GM18873 (cell line): ENCODE data around the gene TMPRSS11B.
A peak's percentile ranks its signal among the peaks of the same experiment; 100 is the strongest.
"Not testable (repeated sequence)": the region's sequence is repeated elsewhere in the genome, so short reads cannot be mapped to it uniquely, and the experiment has no call there.

Experiments used
- ATAC-seq: cut with Tn5 transposase; IDR thresholded peaks from one replicate; pipeline ENCODE4 v1.9.1; 2021; ENCODE audit warnings: mild to moderate bottlenecking, moderate library complexity, moderate number of reproducible peaks; ENCODE audit not compliant: unreplicated experiment, low FRiP score

TMPRSS11B gene, protein sequence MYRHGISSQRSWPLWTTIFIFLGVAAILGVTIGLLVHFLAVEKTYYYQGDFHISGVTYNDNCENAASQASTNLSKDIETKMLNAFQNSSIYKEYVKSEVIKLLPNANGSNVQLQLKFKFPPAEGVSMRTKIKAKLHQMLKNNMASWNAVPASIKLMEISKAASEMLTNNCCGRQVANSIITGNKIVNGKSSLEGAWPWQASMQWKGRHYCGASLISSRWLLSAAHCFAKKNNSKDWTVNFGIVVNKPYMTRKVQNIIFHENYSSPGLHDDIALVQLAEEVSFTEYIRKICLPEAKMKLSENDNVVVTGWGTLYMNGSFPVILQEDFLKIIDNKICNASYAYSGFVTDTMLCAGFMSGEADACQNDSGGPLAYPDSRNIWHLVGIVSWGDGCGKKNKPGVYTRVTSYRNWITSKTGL

DNA sequence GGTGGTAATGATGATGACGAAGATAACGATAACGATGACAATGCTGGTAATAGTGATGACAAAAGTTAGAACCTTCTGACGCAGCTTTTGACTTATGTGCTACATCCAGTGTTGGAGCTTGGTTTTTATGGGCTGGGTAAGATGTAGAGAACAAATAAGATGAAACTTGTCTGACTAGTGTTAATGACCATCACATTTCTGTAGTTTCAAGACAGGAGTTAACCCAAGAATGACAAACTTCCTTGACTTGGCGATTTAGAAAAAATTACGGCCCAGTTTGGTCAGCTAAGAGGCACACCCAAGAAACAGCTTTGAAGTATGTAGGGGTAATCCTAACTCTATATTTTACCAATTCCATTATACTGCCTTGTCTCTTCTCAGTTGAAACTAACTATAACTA is at the start of gene TMPRSS11B:
Gene TMPRSS11B, minus strand, starts transcription at position 101 of the 400 bp plus-strand sequence. CDS start 136 bp downstream, outside the sequence.
- no peak for ATAC-seq

DNA sequence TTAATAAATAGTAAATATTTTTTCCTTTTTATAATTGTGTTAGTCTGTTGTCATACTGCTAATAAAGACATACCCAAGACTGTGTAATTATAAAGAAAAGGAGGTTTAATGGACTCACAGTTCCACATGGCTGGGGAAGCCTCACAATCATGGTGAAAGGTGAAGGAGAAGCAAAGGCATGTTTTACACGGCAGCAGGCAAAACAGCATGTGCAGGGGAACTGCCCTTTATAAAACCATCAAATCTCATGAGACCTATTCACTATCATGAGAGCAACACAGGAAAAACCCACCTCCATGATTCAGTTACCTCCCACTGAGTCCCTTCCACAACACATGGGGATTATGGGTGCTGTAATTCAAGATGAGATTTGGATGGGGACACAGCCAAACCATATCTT is 45.8 kb upstream of the TMPRSS11B start:
- no peak for ATAC-seq

DNA sequence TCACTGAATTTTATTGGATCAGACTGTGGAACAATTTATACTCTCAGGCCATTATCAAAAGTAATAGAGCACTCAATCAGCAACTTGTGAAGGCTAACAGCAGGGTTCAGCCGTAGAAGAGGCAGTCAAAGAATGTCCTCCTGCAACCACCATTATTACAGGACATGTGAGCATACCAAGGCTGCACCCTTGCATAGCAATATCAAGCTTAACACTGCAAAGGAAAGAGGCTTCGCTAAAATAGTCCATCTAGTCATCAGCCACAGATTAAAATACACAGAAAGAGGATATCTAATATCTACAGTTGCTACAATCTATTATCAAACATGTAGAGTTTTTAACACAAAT is 42.9 kb upstream of the TMPRSS11B start:
- no peak for ATAC-seq

DNA sequence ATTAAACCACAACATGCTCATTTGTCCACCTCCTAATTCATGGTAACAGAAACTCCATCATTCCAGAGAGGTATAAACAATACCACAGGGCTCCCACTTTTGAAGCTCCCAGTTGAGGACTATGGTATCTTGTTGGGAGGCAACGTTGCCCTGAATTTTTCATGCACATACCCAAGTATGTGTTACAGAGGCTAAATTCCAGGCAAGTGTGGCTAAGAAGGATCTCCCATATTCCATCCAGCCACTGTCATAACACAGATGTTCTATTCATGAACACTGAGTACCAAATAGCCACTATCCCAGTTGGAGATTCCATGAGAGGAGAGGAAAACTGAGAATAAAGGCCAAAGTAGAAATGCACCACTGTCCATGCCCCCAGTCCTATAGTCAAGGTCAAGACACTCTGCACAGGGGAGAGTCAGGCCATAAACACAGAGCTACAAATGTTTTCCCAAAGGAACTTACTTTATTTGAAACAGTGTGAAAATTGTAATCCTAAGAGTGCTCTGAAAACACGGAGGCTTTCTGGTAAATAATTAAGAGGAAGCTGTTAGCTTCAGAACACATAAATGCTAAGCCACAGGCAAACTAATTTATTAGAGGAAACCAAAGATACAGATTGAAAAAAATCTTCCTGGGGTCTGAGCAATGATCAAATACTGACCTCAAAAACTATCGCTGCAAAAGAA is 42.4 kb upstream of the TMPRSS11B start:
- ATAC-seq, result no peak

DNA sequence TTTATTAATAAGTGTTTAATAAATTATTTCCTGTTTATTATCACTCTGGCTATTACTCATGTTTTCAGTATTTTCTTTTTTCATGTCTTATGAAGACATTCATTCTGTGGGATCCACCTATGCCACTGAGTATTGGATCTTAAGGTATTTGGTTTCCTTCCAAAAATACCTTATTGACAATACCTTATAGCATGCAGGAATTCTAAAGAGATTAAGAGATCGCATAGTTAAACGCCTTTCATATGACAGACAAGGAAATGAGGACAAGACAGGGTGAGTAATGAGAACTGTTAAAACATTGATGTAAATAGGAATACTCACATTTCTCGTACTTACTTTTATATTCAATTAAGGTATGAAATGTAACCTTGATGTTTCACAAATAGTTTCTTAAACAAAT is 38.2 kb upstream of the TMPRSS11B start:
- ATAC-seq, result no peak

DNA sequence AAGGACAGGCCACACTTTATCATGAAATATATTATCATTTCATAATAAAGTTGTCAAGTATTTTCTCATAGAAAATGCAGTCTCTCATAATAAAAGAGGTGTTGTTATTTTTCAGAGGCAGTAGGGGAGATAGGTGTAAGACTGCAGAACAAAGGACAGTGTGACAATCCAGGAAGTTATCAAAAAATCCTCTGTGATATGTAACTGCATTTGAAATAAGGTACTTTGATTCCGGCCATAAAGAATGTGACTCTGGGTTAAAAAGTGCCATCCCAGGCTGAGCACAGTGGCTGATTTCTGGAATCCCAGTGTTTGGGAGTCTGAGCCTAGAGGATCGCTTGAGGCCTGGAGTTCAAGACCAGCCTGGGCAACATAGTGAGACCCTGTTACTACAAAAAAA is 37.6 kb upstream of the TMPRSS11B start:
- ATAC-seq, result no peak

DNA sequence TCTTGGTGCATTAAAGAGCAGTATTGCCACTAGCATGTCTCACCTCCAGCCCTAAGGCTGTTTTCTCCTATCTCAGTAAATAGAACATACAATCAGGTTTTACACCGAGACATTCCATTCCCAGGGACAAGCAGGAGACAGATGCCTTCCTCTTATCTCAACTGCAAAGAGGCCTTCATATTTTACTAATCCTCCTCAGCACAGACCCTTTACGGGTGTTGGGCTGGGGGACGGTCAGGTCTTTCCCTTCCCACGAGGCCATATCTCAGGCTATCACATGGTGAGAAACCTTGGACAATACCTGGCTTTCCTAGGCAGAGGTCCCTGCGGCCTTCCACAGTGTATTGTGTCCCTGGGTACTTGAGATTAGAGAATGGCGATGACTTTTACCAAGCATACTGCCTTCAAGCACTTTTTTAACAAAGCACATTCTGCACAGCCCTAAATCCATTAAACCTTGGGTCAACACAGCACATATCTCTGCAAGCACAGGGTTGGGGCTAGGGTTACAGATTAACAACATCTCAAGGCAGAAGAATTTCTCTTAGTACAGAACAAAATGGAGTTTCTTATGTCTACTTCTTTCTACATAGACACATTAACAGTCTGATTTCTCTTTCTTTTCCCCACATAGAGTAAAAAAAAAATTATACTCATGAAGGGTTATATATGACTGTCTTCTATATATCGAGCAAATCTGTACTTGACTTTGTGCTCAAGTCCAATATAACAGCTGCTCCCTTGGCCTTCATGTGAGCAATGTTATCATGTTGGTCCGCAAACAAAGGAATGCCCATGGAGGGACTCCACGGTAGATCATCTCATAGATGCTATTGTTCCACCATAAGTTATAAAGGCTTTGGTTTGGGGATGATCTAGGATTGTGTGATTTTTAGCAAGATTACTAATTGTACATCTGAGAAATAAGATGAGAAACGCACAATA is 36.6 kb upstream of the TMPRSS11B start:
- ATAC-seq, result not testable (repeated sequence)

DNA sequence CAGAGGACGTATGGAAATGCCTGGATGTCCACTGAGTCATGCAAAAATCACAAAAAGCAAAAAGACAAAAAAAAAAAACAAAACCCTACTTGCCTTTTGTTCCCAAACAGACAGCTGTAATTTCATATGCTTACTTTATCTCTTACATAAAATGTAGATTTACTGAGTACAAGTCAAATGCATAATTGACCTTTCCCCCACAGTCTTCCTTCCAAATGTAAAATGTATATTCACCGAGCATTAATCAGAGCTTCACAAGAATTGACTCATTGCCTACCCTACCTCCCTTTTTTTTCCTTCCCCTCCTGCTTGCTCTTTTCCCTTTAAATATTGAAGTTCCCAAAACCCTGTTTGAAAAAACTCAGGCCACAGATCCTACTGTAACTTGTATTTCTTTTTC is 32.5 kb upstream of the TMPRSS11B start:
- no peak for ATAC-seq

DNA sequence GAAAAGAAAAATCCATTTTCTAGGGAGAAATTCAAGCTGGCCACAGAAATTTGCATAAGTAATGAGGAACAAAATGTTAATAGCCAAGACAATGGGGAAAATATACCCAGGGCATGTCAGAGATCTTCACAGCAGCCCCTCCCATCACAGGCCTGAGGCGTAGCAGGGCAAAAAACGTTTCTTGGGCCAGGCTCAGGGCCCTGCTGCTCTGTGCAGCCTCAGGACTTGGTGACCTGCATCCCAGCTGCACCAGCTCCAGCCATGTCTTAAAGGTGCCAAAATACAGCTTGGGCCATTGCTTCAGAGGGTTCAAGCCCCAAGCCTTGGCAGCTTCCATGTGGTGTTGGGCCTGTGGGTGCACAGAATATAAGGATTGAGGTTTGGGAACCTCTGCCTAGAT is 32.1 kb upstream of the TMPRSS11B start:
- no peak for ATAC-seq

DNA sequence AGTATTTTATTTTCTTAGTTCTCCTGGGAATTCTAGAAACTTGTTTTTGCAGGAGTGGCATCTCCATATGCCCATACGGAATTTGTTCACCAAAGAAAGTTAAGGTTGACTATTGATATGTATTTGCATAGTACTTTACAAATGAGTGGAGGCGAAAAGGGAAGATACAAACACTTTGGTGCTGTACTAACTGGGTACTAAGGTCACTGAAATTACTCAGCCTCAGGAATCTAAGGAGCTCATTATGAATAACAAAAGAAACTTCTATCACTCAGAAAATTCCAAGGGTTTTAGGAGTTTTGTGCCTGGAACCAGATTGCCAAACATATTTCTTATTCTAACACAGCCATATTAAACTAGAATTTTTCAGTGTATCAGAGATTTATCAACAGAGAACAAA is 27.4 kb upstream of the TMPRSS11B start:
- ATAC-seq, result peak; percentile 69

DNA sequence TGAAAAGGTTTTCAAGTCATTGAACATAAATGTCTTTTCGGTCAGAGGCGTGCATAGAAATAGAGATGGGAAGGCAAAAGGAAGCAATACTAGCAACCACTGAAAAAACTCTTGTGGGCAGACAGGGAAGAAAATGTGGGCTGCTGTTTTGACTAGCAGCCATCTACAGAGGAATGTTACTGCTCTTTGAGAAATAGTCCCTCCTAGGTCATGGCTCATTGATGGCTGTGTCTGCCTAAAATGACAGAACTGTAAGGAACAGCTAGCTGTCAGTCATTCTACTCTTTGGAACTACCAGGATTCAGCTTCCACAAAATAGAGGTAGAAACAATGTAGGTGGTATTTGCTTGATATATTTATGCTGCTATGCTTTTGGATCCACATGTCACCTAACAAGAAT is 26.9 kb upstream of the TMPRSS11B start:
- ATAC-seq, result peak; percentile 54

DNA sequence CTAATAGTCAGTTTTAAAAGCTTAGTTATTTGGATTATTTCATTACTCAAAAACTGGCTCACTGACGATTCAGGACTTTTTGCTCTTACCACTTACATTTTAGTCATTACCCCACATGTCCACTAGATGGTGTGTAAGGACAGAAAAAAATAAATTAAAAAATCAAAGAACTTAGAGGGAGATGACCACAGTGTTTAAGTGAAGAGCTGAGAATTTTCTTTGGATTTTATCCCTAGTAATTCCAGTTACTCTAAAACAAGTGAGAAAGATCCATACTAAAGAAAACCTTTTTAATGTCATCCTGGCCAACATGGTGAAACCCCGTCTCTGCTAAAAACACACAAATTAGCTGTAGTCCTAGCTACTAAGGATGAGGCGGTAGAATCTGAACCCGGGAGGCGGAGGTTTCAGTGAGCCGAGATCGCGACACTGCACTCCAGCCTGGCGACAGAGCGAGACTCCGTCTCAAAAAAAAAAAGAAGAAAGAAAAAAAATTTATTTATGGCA is 26.4 kb upstream of the TMPRSS11B start:
- ATAC-seq, result peak; percentile 64

DNA sequence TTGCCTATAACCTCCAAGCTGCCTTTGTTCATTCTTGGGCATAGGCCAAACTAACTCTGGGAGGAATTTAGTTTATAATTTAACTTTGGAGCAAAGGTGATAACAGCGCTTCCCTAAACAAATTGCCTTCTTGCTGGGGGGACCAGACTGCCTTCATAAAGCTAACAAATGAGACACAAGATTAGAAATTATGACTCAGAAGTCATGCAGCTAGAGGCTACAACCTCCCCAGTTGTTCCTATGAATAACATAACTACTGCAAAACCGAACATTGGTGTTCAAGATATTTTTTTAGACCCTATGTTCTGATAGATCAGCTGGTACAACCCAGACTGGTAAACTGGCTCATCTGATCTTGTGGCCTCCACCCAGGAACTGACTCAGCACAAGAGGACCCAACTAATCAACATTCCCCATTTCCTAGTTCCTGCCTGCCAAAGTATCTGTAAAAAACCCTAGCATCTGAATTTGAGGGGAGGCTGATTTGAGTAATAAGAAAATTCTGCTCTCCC is 22.0 kb upstream of the TMPRSS11B start:
- ATAC-seq, result no peak

DNA sequence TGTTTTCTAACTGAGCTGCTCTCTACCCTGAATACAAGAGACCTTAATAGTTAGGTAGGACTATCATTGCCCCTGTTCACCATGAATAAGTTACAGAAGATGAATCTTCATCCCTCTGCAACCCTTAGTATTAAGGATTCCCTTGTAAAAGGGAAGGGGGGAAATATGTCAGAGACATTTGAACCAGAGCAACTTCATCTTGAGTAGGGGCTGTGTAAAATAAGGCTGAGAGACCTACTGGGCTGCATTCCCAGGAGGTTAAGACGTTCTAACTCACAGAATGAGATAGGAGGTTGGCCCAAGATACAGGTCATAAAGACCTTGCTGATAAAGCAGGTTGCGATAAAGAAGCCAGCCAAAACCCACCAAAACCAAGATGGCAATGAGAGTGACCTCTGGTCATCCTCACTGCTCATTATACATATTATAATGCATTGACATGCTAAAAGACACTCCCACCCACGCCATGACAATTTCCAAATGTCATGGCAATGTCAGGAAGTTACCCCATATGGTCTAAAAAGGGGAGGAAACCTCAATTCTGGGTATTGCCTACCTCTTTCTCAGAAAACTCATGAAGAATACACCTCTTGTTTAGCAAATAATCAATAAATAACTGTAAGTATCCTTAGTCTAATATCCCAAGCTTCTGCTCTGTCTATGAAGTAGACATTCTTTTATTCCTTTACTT is 19.5 kb upstream of the TMPRSS11B start:
- no peak for ATAC-seq

DNA sequence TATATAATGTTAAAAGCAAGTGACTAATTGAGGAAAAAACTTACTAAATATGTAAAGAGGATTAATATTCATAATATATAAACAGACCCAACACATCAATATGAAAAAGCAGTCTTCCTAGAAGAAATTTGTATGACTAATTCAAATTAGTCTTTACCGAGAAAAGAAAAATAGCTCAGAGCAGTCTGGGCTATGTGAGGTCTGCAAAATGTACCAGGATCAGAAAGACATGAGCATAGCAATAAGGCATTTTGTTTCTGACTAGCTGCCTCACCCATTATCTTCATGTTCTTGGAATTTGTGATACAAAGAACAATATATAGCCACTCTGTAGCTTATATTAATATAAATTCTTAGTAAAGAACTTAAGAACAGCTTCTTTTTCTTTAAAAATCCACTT is 13.7 kb upstream of the TMPRSS11B start:
- no peak for ATAC-seq

DNA sequence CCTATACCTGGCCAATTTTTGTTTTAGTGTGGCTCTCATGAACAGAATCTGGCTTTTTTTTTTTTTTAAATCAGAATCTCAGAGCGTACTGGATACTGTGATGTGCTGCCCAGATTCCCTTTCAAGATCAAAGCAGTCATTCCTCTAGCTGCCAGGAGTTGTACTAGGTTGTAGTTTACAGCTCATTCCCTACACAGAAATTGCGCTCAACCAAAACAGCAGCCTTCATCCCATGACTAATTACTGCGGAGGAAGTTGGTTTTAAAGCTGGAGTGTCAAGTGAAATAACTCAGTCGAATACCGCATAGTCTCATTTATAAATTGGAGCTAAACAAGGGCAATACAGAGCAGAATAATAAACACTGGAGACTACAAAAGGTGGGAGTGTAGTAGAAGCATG is 12.2 kb upstream of the TMPRSS11B start:
- no peak for ATAC-seq

DNA sequence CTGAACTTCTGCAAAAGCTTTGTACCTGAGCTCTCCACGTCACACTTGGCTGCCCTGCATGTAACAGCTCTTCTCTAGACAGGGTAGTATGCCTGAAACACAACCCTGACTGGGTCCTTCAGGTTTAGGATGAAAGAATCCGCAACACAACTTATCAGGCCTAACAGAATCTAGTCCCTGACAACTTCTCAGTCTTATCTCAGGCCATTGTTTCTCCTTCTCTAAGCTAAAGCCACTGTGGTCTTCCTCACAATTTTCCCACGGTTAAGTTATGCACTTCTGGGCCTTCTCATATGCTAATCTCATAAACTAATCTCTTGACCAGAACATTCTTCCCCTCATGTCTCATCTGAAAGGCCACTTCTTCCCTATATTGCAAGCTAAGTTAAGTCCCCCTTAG is 10.8 kb upstream of the TMPRSS11B start:
- no peak for ATAC-seq

DNA sequence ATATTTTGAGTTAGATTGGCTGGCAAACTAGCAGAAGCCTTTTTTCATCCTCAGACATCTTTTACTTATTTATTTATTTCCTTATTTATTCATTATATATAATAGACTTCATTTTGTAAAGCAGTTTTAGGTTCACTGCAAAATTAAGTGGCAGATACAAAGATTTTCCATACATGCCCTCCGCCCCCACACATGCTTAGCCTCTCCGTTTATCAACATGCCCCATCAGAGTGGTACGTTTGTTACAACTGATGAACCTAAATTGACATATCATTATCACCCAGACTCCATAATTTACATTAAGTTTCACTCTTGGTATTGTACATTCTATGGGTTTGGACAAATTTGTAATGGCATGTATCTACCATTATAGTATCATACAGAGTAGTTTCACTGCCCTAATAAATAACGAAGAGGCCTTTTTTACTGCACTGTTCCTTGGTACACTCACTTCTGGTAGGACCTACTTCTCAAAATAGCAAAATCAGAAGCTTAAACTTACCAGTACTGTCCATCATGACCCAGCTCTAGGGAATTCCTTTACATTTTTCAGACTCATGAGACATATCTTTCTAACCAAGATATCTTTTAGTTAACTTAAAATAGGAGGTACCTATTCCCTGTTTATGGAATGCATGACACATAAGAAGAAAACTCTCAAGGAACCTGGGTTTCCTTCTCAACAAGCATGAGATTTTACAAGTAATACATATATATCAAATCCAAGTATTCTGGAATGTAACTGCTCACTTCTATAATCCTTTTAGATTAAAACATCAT is 4.8 kb upstream of the TMPRSS11B start:
- ATAC-seq, result no peak

DNA sequence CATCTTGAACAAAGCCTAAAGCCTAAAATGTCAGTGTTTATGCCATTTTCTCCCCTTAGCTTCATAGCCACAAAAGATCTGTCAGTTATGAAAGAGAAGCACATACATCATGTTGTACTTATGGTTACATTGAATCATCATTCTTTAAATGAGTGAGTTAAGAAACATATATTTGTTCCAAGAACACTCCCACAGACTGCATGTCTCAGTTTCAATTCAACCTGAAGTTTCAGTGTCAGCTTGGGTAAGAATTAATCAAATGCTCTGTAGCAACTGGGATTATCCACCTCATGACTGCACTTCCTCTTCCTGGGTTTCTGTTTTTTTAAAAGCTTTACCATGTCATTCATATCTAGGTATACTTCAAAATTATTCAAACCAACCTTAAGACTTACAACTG is 3.9 kb upstream of the TMPRSS11B start:
- ATAC-seq, result peak; percentile 75
